T47D (cell line): ENCODE data around the gene GEN1.
A peak's percentile ranks its signal among the peaks of the same experiment; 100 is the strongest.

ENCODE experiments used
- DNase-seq, 2 experiments: peaks; one replicate each; pipeline versions ENCODE4 v3.0.0 to v3.0.0-alpha.2; 2011 to 2012; ENCODE audit warnings: low read depth in 1 of 2, low spot score in 1 of 2
- JUND ChIP-seq: IDR thresholded peaks from 2 replicates; pipeline ENCODE4 v1.6.1; 2012; ENCODE audit warnings: low read depth
- in situ Hi-C: cut with HindIII; loops from 2 replicates; pipeline ENCODE4 v1.10.0; 2016; ENCODE audit warnings: low sequenced_read_pairs, low pct_unique_long_range_greater_than_20kb

The GEN1 gene

GRCh38 chr2:17735864-17736263 lies 18.1 kb upstream of the GEN1 start:
- DNase-seq: no peak
- TF ChIP-seq JUND: no peak
- in situ Hi-C loops: no loop called here

GRCh38 chr2:17736989-17737388 lies 16.9 kb upstream of the GEN1 start:
- DNase-seq: no peak
- in situ Hi-C loops: no loop called here
- TF ChIP-seq JUND: no peak

- no peak for TF ChIP-seq JUND
- no peak for DNase-seq
- in situ Hi-C loops: no loop called here
Measured at GRCh38 chr2:17740203-17740602, 13.7 kb upstream of the GEN1 start.

GRCh38 chr2:17747684-17748452 lies 6.1 kb upstream of the GEN1 start:
- in situ Hi-C loops: no loop called here
- no peak for TF ChIP-seq JUND
- no peak for DNase-seq

GRCh38 chr2:17748745-17749144 lies 5.2 kb upstream of the GEN1 start:
- TF ChIP-seq JUND: no peak
- in situ Hi-C loops: no loop called here

GRCh38 chr2:17749753-17750438 lies 4.0 kb upstream of the GEN1 start:
- no peak for DNase-seq
- TF ChIP-seq JUND: no peak
- in situ Hi-C loops: no loop called here

More at GRCh38 chr2:17748745-17749144, 5.2 kb upstream of the GEN1 start:
- DNase-seq: no peak

GRCh38 chr2:17752246-17752645 lies 1.7 kb upstream of the GEN1 start:
- in situ Hi-C loops: no loop called here
- TF ChIP-seq JUND: no peak
- DNase-seq: no peak

- in situ Hi-C loops: no loop called here
- DNase-seq: peak; percentile 41 to 68
- no peak for TF ChIP-seq JUND
Measured at GRCh38 chr2:17752892-17753802, 791 bp upstream of the GEN1 start.

- in situ Hi-C loops: no loop called here
- DNase-seq: no peak
- no peak for TF ChIP-seq JUND
Measured at GRCh38 chr2:17754773-17755425, 961 bp downstream of the GEN1 start.

GRCh38 chr2:17756668-17757067 lies 2.7 kb downstream of the GEN1 start:
- no peak for TF ChIP-seq JUND
- no peak for DNase-seq
- in situ Hi-C loops: no loop called here

GRCh38 chr2:17757321-17757720 lies 3.4 kb downstream of the GEN1 start:
- DNase-seq: peak in 1 of 2 experiments; percentile 48
- in situ Hi-C loops: no loop called here
- no peak for TF ChIP-seq JUND

GRCh38 chr2:17758118-17758517 lies 4.2 kb downstream of the GEN1 start:
- in situ Hi-C loops: no loop called here
- no peak for DNase-seq
- TF ChIP-seq JUND: no peak
